Heart left ventricle (tissue), 16 donors: ENCODE results near the gene NLRC4. TPM values are rescaled to one million over a fixed set of nuclear protein-coding genes. Genes with fewer than 3 reads are reported as not detected.

Source experiments
- ATAC-seq, 4 donors: fragments of 200-7000 bp; cut with Tn5 transposase; one replicate each; pipeline ENCODE4 v1.9.1; 2020 to 2022; ENCODE audit warnings: moderate library complexity in 4 of 4, mild to moderate bottlenecking in 3 of 4, moderate number of reproducible peaks in 1 of 4
- DNase-seq, 5 donors: peaks; one replicate each; pipeline ENCODE4 v3.0.0-alpha.2; 2020
- H3K27ac ChIP-seq, 12 donors: fragments of 200-600 bp; sonication (generic) in 4 of 12; one replicate each; pipeline versions ENCODE4 v1.5.0 to v1.8.0; 2016 to 2022; ENCODE audit warnings: mild to moderate bottlenecking in 2 of 12
- H3K27me3 ChIP-seq, 9 donors: fragments of 200-600 bp; sonication (generic) in 2 of 9; one replicate each; pipeline versions ENCODE4 v1.5.1 to v1.8.0; 2016 to 2022; ENCODE audit warnings: mild to moderate bottlenecking in 3 of 9
- H3K36me3 ChIP-seq, 9 donors: fragments of 200-600 bp; sonication (generic) in 2 of 9; one replicate each; pipeline versions ENCODE4 v1.5.0 to v1.8.0; 2018 to 2022; ENCODE audit warnings: mild to moderate bottlenecking in 2 of 9
- H3K4me1 ChIP-seq, 12 donors: fragments of 200-600 bp; sonication (generic) in 4 of 12; one replicate each; pipeline versions ENCODE4 v1.5.0 to v1.8.0; 2016 to 2022; ENCODE audit warnings: mild to moderate bottlenecking in 3 of 12
- H3K4me3 ChIP-seq, 12 donors: fragments of 200-600 bp; sonication (generic) in 4 of 12; one replicate each; pipeline versions ENCODE4 v1.5.0 to v1.8.0; 2017 to 2022; ENCODE audit warnings: mild to moderate bottlenecking in 9 of 12, moderate library complexity in 4 of 12
- H3K9me3 ChIP-seq, 12 donors: fragments of 200-600 bp; sonication (generic) in 4 of 12; one replicate each; pipeline versions ENCODE4 v1.5.0 to v1.8.0; 2016 to 2022; ENCODE audit warnings: mild to moderate bottlenecking in 1 of 12
- POLR2A ChIP-seq, 2 donors: fragments of 450-650 bp; IDR thresholded peaks; one replicate each; pipeline ENCODE4 v1.6.1; 2017; ENCODE audit warnings: antibody characterized with exemption in 2 of 2, mild to moderate bottlenecking in 2 of 2, moderate library complexity in 2 of 2
- WGBS, 4 donors: extraction: QIAGEN DNeasy Blood & Tissue Kit in 2 of 4; methylation state at CpG; one replicate each; pipeline versions ENCODE4 v1.1.5 to v1.1.7; 2013 to 2018; 5-methylcytosine and 5-hydroxymethylcytosine counted together
- intact Hi-C, 10 donors: fragments of 100-400 bp; cut with DNase I; formaldehyde crosslinking; loops; one replicate each; pipeline versions ENCODE4 v1.11.1 to v1.14.2; 2022
- polyA plus RNA-seq, 2 donors: library from polyadenylated mRNA; stranded (reverse); fragments of 200-250 nt; gene quantifications; one replicate each; pipeline ENCODE4 v1.2.3, GENCODE V29; 2013
- total RNA-seq, 9 donors: library from RNA; depleted of rRNA in 2 of 9; stranded (reverse); fragments of >200 nt in 2 of 9; fragmentation: NEBNext Ultra II Directional in 3 of 9; extraction: Animal tissue kit (Norgen Biotek cat#: 25700) in 3 of 9; gene quantifications; one replicate each; pipeline versions ENCODE4 v1.1.0 to v1.2.4, GENCODE V29; 2016 to 2023
- TF ChIP-seq, protein P1 (sequence below), 12 donors: fragments of 200-600 bp; sonication (generic) in 4 of 12; IDR thresholded peaks; one replicate each; pipeline versions ENCODE4 v1.5.0 to v1.8.0; 2018 to 2022; ENCODE audit warnings: antibody characterized with exemption in 12 of 12, mild to moderate bottlenecking in 5 of 12
- donor health status: ischemic (EF 13 %, LVEDD 7.1; RV severe dilation, severe dysfunction).
- donor health status: healthy with polysubstance abuse.
- donor health status: DM: no; HTN: yes; CAD: no.
- donor health status: DM: no; HTN: no; CAD: no.
- donor health status: ischemic (EF 25% LVEDD 6.9; RV normal size, moderate dysfunction).
- donor health status: ischemic (EF 25% LVEDD 5.7; RV mildly dilated, moderate dysfunction).
- donor health status: healthy.
- donor health status: DM: yes; HTN: yes; CAD: no.
- donor health status: ischemic (EF 35%, LVEDD 5.7; RV mildly dilated, moderate dysfunction).
- donor health status: nonischemic (EF 11% LVEDD 7.7; RV severe dilation, severe dysfunction).
- donor health status: DM: yes; HTN: yes; CAD: no.
- donor health status: PGD.
- donor health status: ischemic (EF 29% LVEDD 5.4; RV normal size, mild dysfunction).
- donor health status: nonischemic (EF 23%, LVEDD 6.1; RV moderate dilation, normal function).

Gene NLRC4
- total and polyA plus RNA-seq, 11 donors, result 0.19 to 4.8 (median 0.55) TPM

DNA sequence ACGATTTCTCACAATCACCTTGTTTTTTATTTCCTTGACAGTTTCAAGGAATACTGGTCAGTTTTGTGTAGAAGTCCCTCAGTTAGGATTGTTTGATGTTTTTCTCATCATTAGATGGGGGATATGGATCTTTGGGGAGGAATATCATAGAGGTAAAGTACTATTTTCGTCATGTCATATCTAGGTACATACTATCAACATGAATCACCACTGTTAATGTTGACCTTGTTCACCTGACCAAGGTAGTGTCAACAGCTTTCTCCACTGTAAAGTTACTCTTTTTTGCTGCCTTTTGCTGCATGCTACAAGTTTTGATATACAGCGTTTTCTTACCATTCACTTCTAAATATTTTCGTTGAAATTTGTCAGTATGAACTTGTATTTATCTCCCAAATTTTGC lies 32.7 kb downstream of the NLRC4 start:
- intact Hi-C loops, result no loop called here
- DNase-seq, result no peak
- ATAC-seq, result no peak
- WGBS, 4 donors, result 93 to 98% (median 97%) methylated on average over 4 of the region's 4 CpGs
- Histone ChIP-seq H3K9me3 (peaks cover 0 to 2% (median 0%) of the 10 kb centered on the region in 12 donors), H3K4me1 (peaks cover 0 to 6% (median 0%) of the 10 kb centered on the region in 12 donors), H3K27me3 (no peaks in the 10 kb centered on the region), H3K27ac (no peak overlapping the region), H3K4me3 (no peak overlapping the region), H3K36me3 (peaks cover 0 to 31% (median 0%) of the 10 kb centered on the region in 9 donors)
- TF ChIP-seq, protein P1, sequence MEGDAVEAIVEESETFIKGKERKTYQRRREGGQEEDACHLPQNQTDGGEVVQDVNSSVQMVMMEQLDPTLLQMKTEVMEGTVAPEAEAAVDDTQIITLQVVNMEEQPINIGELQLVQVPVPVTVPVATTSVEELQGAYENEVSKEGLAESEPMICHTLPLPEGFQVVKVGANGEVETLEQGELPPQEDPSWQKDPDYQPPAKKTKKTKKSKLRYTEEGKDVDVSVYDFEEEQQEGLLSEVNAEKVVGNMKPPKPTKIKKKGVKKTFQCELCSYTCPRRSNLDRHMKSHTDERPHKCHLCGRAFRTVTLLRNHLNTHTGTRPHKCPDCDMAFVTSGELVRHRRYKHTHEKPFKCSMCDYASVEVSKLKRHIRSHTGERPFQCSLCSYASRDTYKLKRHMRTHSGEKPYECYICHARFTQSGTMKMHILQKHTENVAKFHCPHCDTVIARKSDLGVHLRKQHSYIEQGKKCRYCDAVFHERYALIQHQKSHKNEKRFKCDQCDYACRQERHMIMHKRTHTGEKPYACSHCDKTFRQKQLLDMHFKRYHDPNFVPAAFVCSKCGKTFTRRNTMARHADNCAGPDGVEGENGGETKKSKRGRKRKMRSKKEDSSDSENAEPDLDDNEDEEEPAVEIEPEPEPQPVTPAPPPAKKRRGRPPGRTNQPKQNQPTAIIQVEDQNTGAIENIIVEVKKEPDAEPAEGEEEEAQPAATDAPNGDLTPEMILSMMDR (IDR thresholded peaks at IDR 0.05), result no peak
- no peak for TF ChIP-seq POLR2A (IDR thresholded peaks at IDR 0.05)

DNA sequence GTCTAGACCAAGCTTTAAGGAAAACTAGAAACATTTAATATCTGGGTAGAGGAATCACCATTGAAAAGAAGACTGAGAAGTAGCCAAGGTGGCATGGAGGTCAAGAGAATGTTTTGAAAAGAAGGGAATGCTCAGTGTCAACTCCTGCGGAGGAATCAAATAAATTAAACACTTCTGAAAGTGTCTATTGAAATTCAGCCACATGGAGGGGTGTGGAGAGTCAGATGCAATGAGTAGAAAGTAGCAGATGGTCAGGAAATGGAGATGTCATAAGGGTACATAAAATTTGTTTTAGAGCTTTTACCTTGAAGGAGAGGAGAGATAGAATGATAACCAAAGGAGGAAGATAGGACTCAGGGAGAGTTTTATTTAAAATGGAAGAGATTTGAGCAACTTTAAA lies 35.1 kb downstream of the NLRC4 start:
- Histone ChIP-seq H3K27me3 (no peaks in the 10 kb centered on the region), H3K4me3 (no peak overlapping the region), H3K36me3 (peaks cover 0 to 33% (median 11%) of the 10 kb centered on the region in 9 donors), H3K4me1 (peaks cover 0 to 6% (median 0%) of the 10 kb centered on the region in 12 donors), H3K27ac (no peak overlapping the region), H3K9me3 (no peaks in the 10 kb centered on the region)
- DNase-seq, result no peak
- WGBS, 4 donors, result 71 to 83% (median 77%) methylated on average over 1 of the region's 1 CpG
- TF ChIP-seq POLR2A (IDR thresholded peaks at IDR 0.05), result no peak
- TF ChIP-seq, protein P1 (IDR thresholded peaks at IDR 0.05), result no peak
- ATAC-seq, result no peak
- intact Hi-C loops, result no loop called here

DNA sequence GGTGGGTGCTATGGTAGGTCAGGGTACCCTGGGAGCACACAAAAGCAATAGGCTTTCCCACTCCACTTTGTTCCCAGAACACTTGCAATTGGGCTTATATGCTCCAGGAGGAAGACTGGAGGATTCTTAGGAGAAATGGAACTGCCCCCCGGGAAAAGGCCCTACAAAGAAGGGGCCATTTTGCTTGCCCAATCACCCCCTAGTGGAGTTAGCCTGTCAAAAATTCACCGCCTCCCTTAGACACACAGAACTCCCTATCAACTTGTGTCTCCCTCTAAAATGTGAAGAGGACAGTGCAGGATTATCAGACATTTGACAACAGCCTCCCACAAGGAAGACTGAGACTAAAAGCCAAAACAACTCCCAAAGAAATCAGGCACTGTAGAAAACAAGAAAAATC lies 36.5 kb downstream of the NLRC4 start:
- ATAC-seq (no peak), DNase-seq (no peak)
- Histone ChIP-seq H3K27me3 (no peaks in the 10 kb centered on the region), H3K4me3 (no peak overlapping the region), H3K9me3 (no peaks in the 10 kb centered on the region), H3K27ac (no peak overlapping the region), H3K4me1 (peaks cover 0 to 6% (median 0%) of the 10 kb centered on the region in 12 donors), H3K36me3 (peaks cover 0 to 47% (median 22%) of the 10 kb centered on the region in 9 donors)
- 82 to 86% (median 83%) methylated on average over 2 of the region's 2 CpGs; no CpG with 5 or more reads in 1 of the 4 donors for WGBS, 4 donors
- intact Hi-C loops, result no loop called here
- TF ChIP-seq POLR2A (IDR thresholded peaks at IDR 0.05), result no peak
- TF ChIP-seq, protein P1 (IDR thresholded peaks at IDR 0.05), result no peak

DNA sequence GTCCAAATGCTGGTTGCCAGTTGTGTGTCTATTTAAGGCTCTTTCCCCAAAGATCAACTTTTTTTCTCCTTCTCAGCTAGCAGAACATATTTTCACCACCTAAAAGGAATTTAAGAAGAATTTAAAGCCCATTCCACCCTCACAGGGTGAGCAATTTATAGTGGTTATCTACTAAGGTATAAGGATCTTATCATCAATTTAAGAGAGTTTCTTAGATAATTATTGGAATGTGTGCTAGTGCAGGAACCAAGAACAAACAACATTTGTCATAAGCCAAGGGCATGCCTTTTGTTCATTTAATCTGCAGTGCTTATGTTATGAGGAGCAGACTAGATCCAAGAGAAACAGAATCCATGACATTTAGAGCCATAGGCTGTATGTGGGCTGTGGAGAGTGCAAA lies 37.2 kb downstream of the NLRC4 start:
- H3K9me3 ChIP-seq, result no peaks in the 10 kb centered on the region
- peaks cover 0 to 6% (median 0%) of the 10 kb centered on the region in 12 donors for H3K4me1 ChIP-seq
- no peak overlapping the region for H3K4me3 ChIP-seq
- H3K27ac ChIP-seq, result no peak overlapping the region
- intact Hi-C loops, result no loop called here
- H3K27me3 ChIP-seq, result no peaks in the 10 kb centered on the region
- ATAC-seq (no peak), DNase-seq (no peak)
- peaks cover 0 to 51% (median 29%) of the 10 kb centered on the region in 9 donors for H3K36me3 ChIP-seq
- no peak for TF ChIP-seq POLR2A (IDR thresholded peaks at IDR 0.05)
- TF ChIP-seq, protein P1 (IDR thresholded peaks at IDR 0.05), result no peak
